ENCODE measurements around the gene LNX2.

Gene LNX2

DNA sequence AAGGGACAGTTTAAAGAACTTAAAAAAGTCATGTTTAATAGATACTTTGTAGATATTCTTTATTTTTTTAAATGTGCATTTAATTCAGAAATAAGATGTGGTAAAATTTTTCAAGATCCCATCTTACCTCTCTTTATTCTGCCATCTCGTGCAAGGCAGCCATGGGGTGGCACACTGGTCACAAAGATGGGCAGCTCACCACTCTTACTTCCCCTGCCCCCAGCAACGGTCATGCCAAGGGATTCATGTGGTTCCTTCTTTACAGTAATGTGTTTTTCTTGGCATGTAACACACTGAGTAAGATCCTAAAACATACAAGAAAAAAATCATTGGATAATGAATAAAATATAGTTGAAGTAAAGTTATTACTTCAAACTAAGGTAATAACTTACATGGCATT lies 64.2 kb downstream of the LNX2 start:
- peak in 1 of 5 experiments; percentile 4 for DNase-seq

DNA sequence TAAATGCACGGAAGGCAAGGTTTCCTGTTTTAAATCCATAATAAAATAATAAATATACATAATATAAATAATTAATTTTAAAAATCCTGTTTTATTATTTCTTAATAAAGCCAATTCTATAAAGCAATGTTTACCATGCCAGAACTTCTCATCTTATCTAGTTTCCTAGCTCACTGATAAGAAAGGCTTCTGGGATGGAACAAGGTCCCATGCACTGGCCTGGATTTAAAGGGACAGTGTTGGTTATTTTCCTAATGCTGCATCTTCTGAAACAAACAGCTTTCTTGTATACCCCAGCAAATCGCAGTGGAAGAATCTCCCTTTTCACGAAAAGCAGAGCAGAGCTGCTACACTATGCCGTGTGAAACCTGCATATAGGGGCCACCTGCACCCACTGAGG lies 68.8 kb downstream of the LNX2 start:
- no peak for DNase-seq

DNA sequence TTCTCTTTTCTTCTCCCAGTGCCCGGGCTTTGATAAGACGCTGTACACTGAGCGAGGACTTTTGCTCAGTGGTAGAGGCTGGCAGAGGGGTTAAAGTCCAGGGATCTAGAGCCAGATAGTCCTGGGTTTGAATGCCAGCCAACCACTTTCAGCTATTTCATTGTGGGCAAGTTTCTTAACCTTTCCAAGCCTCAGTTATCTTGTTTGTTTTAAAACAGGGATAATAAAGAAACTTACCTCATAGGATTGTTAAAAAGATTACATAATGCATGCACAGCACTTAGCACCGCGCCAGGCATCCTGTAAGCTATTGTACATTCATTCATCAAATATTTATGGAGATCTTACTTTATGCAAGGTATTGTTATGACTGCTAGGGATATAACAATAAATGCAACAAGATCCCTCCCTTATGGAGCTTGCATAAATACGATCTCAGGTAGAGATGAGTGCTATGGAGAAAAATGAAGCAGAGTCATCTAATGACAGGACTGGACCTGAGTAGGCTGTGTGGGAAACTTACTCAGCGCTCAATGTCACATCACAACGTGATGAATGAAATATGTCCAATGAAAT lies 70.8 kb downstream of the LNX2 start:
- no peak for DNase-seq

DNA sequence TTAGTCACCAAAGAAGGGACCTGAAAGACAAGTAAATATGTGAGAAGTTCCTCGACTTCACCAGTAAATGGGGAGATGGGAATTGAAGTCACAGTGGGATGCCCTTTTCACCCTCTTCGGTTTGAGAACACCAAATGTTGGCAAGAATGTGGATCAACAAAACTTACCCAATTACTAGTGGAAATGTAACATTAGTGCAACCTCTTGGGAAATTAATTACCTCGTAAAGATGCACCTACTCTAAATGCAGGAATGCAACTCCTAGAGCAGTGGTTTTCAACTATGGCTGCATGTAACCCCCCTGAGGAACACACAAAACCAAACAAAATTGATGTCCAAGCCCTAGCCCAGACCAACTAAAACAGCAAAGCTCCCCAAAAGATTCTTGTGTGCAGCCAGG lies 78.1 kb downstream of the LNX2 start:
- no peak for DNase-seq

DNA sequence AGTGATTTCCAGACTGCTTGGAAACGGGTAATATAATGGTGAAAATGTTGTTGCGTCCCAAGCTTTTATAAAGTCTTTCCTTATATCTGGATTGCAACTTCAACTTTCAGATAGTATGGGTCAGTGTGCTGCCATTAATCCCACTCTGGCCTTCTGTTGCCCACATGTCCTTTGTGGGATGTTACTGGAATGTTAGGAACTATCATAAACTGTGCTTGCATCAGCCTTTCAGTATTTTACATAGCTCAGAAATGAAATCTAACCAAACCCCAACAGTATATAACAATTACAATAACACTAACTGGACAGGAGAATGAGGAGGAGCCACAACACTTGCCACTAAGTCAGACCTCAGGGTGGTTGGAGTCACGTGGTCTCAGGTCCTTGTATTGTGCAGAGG lies 78.9 kb downstream of the LNX2 start:
- no peak for DNase-seq

DNA sequence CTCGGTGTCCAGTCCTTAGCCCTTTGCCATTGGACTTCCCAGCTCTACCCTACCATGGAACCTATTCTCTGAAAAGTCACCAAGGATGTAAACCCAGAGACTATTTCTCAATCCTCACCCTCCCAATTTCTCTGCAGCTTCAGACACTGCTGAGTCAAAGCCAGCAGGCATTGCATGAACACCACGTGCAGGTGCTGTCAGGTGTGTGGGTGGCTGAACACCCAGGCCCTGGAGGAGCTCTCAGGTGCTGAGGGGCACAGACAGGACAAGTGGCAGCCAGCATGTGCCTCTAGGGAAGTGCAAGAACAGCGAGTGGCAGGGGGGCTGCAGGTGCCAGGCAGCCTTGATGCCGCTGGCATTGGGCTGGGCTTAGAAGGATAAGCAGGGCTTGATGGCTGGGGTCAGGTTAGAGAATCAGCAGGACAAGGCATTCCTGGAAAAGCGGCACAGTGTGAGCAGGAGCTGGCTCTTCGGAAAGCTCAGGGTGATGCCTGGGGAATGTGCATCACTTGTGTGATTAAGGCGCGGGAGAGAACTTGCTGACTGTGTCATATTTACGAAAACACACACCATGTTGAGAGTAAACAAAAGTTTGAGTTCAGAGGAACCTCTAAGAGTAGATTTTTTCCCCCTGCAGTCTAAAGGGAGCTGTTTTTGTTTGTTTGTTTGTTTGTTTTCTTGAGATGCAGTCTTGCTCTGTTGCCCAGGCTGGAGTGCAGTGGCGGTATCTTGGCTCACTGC lies 83.8 kb downstream of the LNX2 start:
- DNase-seq, result no peak

DNA sequence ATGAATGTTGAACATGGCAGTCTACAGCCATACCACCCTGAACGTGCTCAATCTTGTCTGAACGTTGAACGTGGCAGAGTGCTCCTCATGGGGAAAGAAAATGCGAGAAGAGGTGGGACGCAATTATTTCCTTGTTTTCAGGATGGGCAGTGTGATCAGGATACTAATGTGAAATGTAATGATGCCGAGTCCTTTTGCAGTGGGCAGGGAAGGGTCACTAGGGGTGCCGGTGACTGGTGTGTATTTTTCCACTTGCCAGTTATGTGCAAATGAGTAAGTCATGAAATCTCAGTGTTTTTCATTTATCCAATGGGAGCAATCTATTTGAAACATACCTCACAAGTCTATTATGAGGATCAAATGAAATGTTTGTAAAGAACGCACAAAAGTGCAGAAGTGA lies 84.8 kb downstream of the LNX2 start:
- DNase-seq, result no peak

DNA sequence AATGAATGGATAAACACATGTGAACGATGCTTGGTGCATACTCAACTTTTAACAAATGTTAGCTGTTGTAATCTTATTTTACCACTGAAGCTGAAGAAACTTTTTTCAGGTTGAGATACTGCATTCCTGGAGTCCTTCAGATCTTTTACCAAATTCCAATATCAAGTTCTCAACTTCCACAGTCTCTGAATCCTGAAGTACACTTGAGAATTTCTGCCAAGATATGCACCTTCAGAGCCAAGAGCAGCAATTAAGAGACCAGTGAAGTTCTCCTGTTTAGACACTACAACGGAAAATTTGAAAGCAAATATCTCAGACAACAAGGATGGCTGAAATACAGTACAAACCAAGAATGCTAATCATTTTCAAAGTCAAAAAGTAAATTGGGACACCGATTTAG lies 85.3 kb downstream of the LNX2 start:
- DNase-seq, result no peak

DNA sequence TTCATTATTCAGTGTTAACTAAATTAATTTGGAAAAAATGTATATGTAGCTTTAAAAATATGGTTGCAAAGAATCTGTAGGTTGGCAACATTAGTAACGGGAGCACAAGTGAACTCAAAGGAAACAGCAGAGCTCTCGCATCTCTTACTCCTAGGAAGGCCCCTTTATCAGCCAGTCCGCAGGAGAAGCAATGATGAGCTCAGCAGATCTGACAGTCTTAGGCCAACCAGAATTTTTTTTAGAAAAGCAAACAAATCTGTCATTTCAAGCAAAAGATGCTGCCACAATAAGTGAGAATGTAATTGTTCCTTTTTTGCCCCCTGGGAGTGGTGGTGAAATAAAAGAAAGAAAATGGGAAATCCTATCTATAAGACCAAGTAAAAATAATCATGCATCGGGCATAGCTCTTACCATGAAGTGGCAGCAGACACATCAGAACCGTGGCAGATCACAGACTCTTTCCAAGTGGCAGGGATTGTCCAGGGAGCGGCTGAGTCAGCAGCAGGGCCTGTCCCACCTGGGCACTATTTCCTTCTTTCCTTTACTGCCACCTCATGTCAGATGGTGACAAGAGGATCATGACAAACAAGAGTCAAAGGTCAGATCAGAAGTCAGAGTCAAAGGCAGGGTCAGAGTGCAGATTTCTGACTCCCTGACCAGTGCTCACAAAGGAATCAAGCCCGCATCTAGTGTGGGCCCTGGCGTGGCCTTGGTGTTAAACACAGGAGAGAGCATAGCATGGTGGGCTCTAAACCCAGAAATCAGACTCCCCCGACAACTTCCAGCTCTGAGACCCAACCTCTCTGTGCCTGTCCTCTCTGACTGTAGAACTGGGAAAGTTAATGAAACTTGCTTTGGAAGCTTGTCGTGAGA lies 86.0 kb downstream of the LNX2 start:
- no peak for DNase-seq

DNA sequence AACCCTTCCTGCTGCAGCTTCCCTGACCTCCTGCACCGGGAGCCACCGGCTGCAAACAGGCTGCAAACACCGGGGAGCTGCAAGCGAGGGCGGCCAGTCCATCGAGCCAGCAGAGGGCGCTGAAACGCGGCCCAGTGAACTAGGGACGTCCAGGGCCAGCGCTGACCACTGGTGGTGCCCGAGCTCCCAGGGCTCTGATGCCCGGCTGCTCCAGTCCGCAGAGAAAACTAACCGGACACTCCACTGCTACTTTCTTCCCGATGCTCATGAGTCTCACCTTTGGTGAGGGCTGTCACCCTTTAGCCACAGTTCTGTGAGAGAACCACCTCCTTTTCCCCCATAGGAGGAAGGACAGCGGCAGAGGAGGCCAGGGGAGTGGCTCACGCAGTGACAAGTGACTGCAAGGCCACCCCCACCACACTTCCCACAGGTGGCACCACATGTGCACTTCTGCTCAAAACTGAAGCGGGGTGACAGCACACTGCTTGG lies 87.1 kb downstream of the LNX2 start:
- DNase-seq, result peak; percentile 19 to 54 (median 20)

DNA sequence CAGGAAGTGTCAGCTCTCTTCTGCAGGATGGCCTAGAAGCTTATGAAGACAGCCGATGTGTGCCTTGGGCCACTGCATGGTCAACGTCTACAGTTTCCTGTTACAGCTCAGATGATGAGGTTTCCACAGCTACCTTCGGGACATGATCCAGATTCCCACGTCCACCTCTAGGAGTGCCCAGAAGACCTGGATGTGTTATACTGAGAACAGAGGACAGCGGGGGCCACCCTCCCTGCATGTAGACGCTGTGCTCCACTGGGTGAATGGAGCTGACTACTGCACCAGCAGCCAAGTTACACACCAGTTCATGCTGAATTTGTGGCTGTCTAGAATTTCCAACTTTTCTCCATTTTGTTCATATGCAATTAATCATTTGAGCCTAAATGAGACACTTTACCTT lies 91.4 kb downstream of the LNX2 start:
- no peak for DNase-seq

DNA sequence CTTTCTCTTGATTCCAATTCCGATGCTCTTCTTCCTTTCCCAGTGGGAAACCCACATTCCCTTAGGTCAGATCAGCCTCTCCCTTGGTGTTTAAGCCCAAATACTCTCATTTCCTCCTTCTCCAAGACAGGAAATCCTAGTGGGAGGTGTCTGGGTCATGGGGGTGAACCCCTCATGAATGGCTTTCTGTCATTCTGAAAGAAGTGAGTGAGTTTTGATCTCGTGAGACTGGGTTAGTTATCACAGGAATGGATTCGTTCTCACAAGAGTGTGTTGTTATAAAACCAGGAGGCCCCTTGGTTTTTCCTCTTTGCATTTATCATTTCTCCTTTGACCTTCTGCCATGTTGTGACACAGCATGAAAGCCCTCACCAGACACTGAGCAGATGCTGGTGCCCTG lies 93.8 kb downstream of the LNX2 start:
- no peak for DNase-seq

DNA sequence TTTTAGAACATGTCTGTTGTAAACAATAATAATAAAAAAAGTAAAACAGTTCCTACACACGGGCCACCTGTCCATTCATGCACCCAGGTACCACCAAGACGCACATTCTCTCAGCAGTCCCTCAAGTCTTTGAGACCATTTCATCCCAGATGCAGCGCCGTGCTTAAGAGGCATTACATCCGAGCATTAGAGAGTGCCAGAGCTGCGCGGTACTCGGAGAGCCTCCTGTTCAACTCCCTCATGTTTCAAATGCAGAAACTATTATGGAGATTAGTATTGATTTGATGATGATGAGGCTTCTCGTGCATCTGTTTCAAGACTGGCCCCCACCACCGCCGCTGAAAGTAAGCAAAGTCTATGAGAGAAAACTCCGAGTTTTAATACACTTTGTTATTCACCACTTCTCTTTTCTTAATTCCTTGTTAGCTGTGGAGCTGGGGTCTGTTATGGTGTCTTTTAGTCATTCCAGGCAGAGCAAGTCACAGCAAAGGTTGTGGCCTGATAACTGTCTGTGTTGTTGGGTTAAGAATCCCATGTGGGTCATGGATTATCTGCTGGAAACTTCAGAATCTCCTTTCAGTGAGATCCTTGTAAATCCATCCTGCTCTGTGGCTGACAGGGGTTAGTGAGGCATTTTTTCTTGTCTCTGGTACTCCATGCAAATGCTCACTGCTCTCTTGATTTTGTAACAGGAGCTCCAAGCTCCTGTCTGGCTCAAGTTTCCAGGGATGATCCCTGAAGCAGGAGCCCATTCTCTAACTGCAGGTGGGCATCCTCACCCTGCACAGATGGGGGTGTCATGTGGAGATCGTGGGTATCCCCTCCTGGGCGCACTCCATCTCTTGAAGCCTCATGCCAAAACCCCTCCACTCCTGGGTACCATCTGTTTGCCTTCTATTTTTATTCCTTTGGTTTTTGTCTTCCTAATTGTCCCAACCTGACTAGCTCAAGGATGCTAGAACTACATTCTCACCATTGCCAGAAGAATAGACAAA lies 95.1 kb downstream of the LNX2 start:
- no peak for DNase-seq

DNA sequence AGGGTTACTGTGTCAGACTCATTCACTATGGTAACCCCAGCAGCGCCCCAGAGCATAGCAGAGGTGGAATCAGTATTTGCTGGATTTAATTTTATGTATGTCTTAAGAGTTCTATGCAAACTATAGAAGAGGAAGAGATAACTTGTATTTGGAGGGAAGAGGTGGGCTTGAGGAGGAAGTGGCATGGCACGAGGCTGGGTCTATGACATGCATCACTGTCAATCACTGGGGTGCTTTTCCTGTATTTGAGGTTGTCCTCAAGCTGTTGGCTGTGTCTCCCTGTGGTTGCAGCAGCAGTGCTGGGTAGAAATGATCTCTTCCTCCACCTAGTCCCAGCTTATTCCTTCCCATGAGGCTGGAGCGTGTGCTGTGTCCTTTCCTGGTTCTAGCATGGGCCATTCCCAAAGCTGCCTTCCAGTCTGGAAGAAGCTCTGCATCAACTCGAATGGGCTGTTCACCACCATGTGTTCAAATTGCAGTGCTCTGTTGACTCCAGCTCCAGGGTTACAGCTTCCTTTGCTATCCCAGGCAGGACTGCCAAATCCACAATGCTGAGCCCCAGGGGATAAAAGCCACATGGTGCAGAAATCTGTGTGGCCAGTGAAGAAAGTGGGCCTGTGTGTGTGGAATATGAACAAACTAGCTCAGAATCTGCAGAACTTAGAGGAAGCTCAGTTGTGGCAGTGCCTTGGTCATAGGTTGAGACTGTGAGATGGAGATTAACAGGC lies 96.8 kb downstream of the LNX2 start:
- DNase-seq, result peak in 1 of 5 experiments; percentile 6

DNA sequence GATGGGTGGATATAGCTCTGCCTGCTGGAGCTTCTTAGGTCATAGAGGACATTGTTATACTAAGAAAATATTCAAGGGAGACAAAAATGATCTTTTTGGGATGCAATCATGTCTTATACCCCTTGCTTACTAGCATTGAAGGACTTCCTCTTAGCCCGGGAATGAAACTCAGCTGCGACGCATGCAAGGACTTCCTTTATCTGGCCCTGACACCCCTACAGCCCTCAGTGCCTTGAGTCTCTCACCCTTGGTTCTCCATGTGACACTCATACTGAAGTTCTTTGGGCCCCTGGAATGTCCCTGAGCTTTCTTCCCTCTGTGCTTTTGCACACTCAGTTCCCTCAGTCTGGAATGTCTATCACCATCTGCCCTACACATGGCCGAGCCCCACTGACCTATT lies 97.5 kb downstream of the LNX2 start:
- no peak for DNase-seq

DNA sequence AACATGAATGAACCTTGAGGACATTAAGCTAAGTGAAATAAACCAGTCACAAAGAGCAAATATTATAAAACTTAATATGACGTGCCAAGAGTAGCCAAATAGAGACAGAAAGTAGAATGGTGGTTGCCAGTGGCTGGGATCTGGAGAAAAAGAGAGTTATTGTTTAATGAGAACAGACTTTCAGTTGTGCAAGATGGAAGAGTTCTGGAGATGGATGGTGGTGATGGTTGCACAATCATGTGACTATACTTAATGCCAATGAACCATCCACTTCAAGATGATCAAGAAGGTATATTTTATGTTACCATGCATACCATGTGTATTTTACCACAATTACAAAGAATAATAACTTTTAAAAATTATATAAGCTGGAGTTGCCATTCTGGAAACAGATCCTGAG lies 104.2 kb downstream of the LNX2 start:
- no peak for DNase-seq

DNA sequence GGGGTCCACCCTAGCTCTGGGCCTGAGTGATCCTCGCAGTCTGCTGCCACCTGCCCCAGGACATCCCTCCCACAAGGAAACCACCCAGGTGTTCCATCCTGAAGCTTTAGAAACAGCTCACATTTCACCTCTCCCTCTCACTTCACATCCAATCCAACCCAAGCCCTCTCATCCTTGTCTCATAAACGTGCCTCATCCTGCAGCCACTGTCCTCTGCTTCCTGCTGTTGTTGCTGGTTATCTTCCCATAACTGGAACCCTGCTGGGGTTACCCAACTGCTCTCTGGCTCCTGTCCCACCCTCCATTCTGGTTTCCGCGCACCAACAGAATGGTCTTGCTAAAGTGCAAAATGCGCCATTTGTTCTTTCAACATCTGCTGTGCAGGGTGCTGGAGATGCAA lies 110.2 kb downstream of the LNX2 start:
- no peak for DNase-seq

DNA sequence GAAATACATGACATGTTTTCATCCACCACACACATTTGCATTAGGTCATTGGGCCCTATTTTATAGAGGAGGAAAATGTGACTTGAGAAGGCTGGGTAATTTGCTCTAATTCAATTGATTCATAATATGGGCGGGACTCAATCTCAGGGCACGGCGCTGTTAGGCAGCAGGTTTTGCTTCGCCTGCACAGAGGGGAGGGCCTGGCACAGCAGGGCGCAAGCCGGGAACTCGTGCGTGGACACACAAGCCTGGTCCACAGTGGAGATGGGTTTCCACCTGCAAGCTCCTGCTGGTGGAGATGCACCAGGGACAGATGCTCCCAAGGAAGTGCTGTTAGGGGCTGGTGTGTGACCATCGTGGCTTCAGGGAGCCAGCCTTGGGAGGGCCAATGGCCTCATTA lies 111.5 kb downstream of the LNX2 start:
- DNase-seq, result no peak

DNA sequence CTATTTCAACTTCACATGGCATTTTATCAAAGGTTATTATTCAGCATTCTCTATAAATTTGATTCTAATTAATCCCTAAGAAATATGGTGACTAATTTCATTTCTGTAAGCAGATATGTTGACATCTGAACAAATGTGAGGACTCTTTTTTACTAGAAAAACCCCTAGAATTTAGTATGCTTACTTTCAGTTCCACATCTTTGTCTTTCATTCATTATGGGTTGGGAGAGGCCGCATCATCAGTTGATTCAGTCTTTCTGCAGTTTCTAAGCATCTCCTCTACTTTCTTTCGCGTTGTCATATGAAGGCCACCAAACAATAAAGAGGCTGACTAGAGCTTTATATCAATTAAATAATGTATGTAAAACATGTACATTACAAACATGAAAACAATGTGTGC lies 114.5 kb downstream of the LNX2 start:
- no peak for DNase-seq

DNA sequence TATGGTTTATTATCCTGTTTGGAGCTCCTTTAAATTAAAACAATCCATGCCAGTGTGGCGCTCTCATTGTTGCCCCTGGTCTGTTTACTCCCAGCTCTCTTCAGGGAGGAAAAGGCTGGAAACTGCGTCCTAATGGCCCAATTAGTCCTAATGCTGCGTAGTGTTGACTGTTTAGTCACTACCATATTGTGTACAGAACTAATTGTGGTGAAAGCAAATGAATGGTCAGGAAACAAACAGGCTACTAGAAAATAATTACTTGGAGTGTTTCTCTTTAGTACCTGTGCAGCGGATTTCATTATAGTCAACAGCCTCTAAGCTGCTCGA lies 115.5 kb downstream of the LNX2 start:
- no peak for DNase-seq

DNA sequence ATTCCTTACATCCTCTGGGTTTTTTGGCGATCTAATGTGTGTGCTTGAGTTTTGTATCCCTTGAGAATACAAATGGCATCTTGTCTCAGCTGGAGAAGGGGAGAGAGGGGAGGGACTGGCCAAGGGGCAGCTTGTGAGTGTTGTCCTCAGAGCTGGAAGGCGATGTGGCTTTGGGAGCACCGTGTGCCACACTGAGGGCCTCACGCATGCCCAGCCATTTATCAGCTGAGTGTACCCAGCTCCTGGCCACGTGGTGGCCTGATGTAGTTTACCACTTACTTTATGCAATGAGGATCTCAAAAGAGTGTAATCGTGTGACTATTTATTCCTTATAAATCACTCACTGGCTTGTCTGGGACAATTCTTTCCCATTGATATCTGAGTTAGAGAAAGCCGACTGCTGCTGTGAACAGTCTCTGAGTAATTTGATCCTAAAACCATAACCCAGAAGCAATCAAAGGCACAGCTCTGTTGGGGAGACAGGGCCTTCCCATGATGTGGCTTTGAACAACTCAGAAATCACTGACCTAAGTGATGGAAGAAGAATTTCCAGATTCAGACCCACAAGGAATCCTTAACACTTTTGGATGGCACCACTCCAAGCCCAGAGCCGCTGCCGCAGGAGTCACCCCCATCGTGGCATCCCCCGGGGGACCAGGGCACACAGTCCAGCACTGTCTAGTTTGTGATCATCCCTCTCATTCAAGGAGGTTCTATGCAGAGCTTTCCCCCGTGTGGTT lies 116.0 kb downstream of the LNX2 start:
- no peak for DNase-seq
